HepG2 (cell line): ENCODE results near the gene SNURF.

ENCODE experiments used
- MIER2 ChIP-seq: IDR thresholded peaks from 2 replicates; pipeline ENCODE4 v1.6.1; 2016; ENCODE audit warnings: missing biosample characterization, missing genetic modification reagents
- NR2F6 ChIP-seq, 2 experiments: IDR thresholded peaks; 2 replicates each; pipeline ENCODE4 v1.6.1; 2016; ENCODE audit warnings: antibody characterized with exemption in 1 of 2, mild to moderate bottlenecking in 1 of 2
- SIN3B ChIP-seq: fragments of 150-350 bp; IDR thresholded peaks from 2 replicates; pipeline ENCODE4 v1.6.1; 2014; ENCODE audit warnings: low read length
- TF ChIP-seq, protein P1 (sequence below): sonication (generic); formaldehyde crosslinking; IDR thresholded peaks from 2 replicates; pipeline ENCODE4 v1.5.0; 2020; ENCODE audit warnings: mild to moderate bottlenecking, missing genetic modification reagents, moderate library complexity
- TF ChIP-seq, protein P2 (sequence below): sonication (generic); formaldehyde crosslinking; IDR thresholded peaks from 2 replicates; pipeline ENCODE4 v1.4.0; 2020; ENCODE audit warnings: missing genetic modification reagents

DNA sequence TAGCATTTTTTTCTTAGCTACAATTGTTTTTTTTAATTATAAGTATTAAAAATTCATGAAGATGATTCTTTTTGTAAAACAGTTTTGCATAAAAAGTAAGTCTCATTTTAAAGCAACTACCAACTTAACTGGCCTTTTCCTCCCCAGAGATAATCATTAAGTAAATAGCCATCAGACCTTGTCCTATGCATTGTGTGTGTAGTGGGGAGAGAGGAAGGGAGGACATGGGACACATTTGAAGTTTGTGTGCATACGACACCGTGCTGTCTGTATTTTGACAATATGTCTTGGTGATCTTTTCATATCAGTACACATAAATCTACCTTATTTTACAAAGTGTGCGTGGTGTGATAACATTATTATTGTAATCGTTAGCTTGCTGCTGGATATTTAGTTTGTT, 8.1 kb downstream of the SNURF start:
- TF ChIP-seq, protein P1, sequence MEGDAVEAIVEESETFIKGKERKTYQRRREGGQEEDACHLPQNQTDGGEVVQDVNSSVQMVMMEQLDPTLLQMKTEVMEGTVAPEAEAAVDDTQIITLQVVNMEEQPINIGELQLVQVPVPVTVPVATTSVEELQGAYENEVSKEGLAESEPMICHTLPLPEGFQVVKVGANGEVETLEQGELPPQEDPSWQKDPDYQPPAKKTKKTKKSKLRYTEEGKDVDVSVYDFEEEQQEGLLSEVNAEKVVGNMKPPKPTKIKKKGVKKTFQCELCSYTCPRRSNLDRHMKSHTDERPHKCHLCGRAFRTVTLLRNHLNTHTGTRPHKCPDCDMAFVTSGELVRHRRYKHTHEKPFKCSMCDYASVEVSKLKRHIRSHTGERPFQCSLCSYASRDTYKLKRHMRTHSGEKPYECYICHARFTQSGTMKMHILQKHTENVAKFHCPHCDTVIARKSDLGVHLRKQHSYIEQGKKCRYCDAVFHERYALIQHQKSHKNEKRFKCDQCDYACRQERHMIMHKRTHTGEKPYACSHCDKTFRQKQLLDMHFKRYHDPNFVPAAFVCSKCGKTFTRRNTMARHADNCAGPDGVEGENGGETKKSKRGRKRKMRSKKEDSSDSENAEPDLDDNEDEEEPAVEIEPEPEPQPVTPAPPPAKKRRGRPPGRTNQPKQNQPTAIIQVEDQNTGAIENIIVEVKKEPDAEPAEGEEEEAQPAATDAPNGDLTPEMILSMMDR (CRISPR knock-in tag), result no peak
- TF ChIP-seq MIER2 (CRISPR knock-in tag) (no peak), NR2F6 (IDR thresholded peaks at IDR 0.05) (no peak), NR2F6 (CRISPR knock-in tag; IDR thresholded peaks at IDR 0.05) (no peak), SIN3B (no peak)
- TF ChIP-seq, protein P2, sequence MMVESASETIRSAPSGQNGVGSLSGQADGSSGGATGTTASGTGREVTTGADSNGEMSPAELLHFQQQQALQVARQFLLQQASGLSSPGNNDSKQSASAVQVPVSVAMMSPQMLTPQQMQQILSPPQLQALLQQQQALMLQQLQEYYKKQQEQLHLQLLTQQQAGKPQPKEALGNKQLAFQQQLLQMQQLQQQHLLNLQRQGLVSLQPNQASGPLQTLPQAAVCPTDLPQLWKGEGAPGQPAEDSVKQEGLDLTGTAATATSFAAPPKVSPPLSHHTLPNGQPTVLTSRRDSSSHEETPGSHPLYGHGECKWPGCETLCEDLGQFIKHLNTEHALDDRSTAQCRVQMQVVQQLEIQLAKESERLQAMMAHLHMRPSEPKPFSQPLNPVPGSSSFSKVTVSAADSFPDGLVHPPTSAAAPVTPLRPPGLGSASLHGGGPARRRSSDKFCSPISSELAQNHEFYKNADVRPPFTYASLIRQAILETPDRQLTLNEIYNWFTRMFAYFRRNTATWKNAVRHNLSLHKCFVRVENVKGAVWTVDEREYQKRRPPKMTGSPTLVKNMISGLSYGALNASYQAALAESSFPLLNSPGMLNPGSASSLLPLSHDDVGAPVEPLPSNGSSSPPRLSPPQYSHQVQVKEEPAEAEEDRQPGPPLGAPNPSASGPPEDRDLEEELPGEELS, result peak; percentile 24; the same call in 1 of the 2 replicates
